BJ (cell line): Measurements from ENCODE around the gene PHACTR4. TPM values are rescaled to one million over a fixed set of nuclear protein-coding genes. Genes with fewer than 3 reads are reported as not detected.
"Not testable (repeated sequence)": the region's sequence is repeated elsewhere in the genome, so short reads cannot be mapped to it uniquely, and the experiment has no call there.

Source experiments
- CTCF ChIA-PET: fragments of 350-600 bp; formaldehyde crosslinking; extraction: SDS; loops from one replicate; lab custom pipeline; 2021; ENCODE audit warnings: antibody characterized with exemption, inconsistent platforms; lab: Yijun Ruan, JAX
- POLR2A ChIA-PET: fragments of 300-600 bp; sonication (Branson Sonifier 250); formaldehyde crosslinking; extraction: SDS; loops from one replicate; lab custom pipeline; 2021; ENCODE audit warnings: antibody characterized with exemption; lab: Charles Lee
- DNase-seq: peaks from one replicate; pipeline ENCODE4 v3.0.0-alpha.2; 2011; ENCODE audit warnings: low read depth
- H3K27me3 ChIP-seq: 2 replicates; pipeline ENCODE4 v1.6.0; 2011; ENCODE audit warnings: low read length; ENCODE audit not compliant: control insufficient read depth, insufficient read depth
- H3K36me3 ChIP-seq: 2 replicates; pipeline ENCODE4 v1.5.1; 2011; ENCODE audit warnings: low read length; ENCODE audit not compliant: control insufficient read depth, insufficient read depth
- H3K4me3 ChIP-seq: 2 replicates; pipeline ENCODE4 v1.5.1; 2011; ENCODE audit warnings: low read depth, mild to moderate bottlenecking, control low read depth, low read length
- polyA plus RNA-seq: library from polyadenylated mRNA; depleted of rRNA; stranded (reverse); fragments of >200 nt; gene quantifications from 2 replicates; pipeline ENCODE4 v1.2.3, GENCODE V29; 2011
- TF ChIP-seq, protein P1 (sequence below): IDR thresholded peaks from 2 replicates; pipeline ENCODE4 v1.5.1; 2011; ENCODE audit warnings: low read depth, mild to moderate bottlenecking, control low read depth, inconsistent platforms, low read length, moderate library complexity; ENCODE audit not compliant: insufficient read depth

PHACTR4 gene
- polyA plus RNA-seq, 1 experiment: 5.2 TPM

GRCh38 chr1:28470146-28470545 is 100.6 kb downstream of the PHACTR4 start:
- H3K4me3 ChIP-seq: no peak overlapping the region
- H3K36me3 ChIP-seq: peaks cover 5% of the 10 kb centered on the region
- ChIA-PET CTCF (interaction anchor here (0.6 to 0.7 kb wide), 3 partner anchors 8 to 157 kb away, joined by 3 to 4 read pairs (median 3); no protein-coding TSS in a partner anchor), POLR2A (no interaction called here)
- TF ChIP-seq, protein P1, sequence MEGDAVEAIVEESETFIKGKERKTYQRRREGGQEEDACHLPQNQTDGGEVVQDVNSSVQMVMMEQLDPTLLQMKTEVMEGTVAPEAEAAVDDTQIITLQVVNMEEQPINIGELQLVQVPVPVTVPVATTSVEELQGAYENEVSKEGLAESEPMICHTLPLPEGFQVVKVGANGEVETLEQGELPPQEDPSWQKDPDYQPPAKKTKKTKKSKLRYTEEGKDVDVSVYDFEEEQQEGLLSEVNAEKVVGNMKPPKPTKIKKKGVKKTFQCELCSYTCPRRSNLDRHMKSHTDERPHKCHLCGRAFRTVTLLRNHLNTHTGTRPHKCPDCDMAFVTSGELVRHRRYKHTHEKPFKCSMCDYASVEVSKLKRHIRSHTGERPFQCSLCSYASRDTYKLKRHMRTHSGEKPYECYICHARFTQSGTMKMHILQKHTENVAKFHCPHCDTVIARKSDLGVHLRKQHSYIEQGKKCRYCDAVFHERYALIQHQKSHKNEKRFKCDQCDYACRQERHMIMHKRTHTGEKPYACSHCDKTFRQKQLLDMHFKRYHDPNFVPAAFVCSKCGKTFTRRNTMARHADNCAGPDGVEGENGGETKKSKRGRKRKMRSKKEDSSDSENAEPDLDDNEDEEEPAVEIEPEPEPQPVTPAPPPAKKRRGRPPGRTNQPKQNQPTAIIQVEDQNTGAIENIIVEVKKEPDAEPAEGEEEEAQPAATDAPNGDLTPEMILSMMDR: no peak
- H3K27me3 ChIP-seq: no peaks in the 10 kb centered on the region
- no peak for DNase-seq

DNA sequence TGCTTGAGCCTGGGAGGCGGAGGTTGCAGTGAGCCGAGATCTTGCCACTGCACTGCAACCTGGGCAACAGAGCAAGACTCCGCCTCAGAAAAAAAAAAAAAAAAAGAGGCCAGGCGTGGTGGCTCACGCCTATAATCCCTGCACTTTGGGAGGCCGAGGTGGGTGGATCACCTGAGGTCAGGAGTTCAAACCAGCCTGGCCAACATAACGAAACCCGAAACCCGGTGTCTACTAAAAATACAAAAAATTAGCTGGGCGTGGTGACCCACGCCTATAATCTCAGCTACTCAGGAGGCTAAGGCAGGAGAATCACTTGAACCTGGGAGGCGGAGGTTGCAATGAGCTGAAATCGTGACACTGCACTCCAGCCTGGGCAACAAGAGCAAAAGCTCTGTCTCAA is 110.0 kb downstream of the PHACTR4 start:
- H3K27me3 ChIP-seq, CTCF ChIA-PET, H3K4me3 ChIP-seq, H3K36me3 ChIP-seq, DNase-seq, POLR2A ChIA-PET: not testable (repeated sequence)

DNA sequence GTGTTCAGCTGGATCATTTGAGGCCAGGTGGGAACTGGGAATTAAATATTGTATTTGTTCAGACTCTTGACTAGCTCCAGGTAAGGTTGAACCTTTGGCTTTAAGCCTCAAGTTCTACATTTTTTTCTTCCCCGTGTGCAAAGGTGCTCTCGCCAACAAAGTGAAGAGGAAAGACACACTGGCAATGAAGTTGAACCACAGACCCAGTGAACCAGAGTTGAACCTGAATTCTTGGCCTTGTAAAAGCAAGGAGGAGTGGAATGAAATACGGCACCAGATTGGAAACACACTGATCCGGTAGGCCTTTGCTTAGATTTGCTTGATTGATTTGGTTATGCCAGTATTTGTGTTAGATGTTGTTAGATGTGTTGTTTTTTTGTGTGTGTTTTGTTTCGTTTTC is 110.8 kb downstream of the PHACTR4 start:
- Histone ChIP-seq H3K4me3 (no peak overlapping the region), H3K36me3 (peaks cover 8% of the 10 kb centered on the region), H3K27me3 (no peaks in the 10 kb centered on the region)
- CTCF ChIA-PET: no interaction called here
- no peak for DNase-seq
- TF ChIP-seq, protein P1: no peak
- POLR2A ChIA-PET: no interaction called here

DNA sequence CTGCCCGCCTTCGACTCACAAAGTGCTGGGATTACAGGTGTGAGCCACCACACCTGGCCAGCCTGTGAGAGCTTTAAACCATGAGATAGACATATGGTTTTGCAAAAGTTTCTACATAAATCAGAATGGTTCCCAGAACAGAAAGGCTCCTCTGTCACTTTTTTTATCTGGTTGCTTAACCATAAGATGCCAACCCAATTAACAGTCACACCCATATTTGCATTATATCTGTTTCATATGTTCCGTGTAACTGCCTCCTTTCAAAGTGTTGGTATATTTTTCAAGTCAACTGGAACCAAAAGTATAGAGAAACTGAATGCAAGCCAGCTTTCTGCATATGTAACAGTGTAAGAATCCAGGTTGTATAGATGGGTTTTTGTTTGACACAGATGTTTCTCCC is 112.6 kb downstream of the PHACTR4 start:
- Histone ChIP-seq H3K36me3 (peaks cover 8% of the 10 kb centered on the region), H3K27me3 (no peaks in the 10 kb centered on the region), H3K4me3 (no peak overlapping the region)
- POLR2A ChIA-PET: interaction anchor here (0.7 kb wide), 1 partner anchor 27 kb away, joined by 6 read pairs; no protein-coding TSS in a partner anchor
- no peak for DNase-seq
- TF ChIP-seq, protein P1: no peak
- CTCF ChIA-PET: interaction anchor here (0.9 kb wide), 1 partner anchor 13 kb away, joined by 3 read pairs; no protein-coding TSS in a partner anchor

GRCh38 chr1:28482702-28483101 is 113.2 kb downstream of the PHACTR4 start:
- DNase-seq: no peak
- POLR2A ChIA-PET: interaction anchor here (0.7 kb wide), 1 partner anchor 26 kb away, joined by 6 read pairs; no protein-coding TSS in a partner anchor
- CTCF ChIA-PET: interaction anchor here (0.9 kb wide), 1 partner anchor 12 kb away, joined by 3 read pairs; no protein-coding TSS in a partner anchor
- no peaks in the 10 kb centered on the region for H3K27me3 ChIP-seq
- TF ChIP-seq, protein P1: no peak
- no peak overlapping the region for H3K4me3 ChIP-seq
- H3K36me3 ChIP-seq: peaks cover 8% of the 10 kb centered on the region

GRCh38 chr1:28494737-28495136 is 125.2 kb downstream of the PHACTR4 start:
- peaks cover 9% of the 10 kb centered on the region for H3K36me3 ChIP-seq
- POLR2A ChIA-PET: interaction anchor here (1.0 kb wide), 1 partner anchor 13 kb away, joined by 3 read pairs; no protein-coding TSS in a partner anchor
- H3K27me3 ChIP-seq: no peaks in the 10 kb centered on the region
- DNase-seq: no peak
- CTCF ChIA-PET: interaction anchor here (0.9 kb wide), 1 partner anchor 13 kb away, joined by 3 read pairs; no protein-coding TSS in a partner anchor
- H3K4me3 ChIP-seq: no peak overlapping the region
- TF ChIP-seq, protein P1: no peak
